Right lobe of liver (tissue), 6 donors: ENCODE measurements around the gene EFCAB14. TPM values are rescaled to one million over a fixed set of nuclear protein-coding genes. Genes with fewer than 3 reads are reported as not detected.

Experiments
- ATAC-seq, 4 donors: fragments of 200-7000 bp; cut with Tn5 transposase; one replicate each; pipeline ENCODE4 v1.9.1; 2020; ENCODE audit warnings: mild to moderate bottlenecking in 4 of 4, moderate library complexity in 4 of 4
- DNase-seq, 3 donors: peaks; one replicate each; pipeline ENCODE4 v3.0.0-alpha.2; 2020
- H3K27ac ChIP-seq, 3 donors: fragments of 200-600 bp; one replicate each; pipeline ENCODE4 v1.8.0; 2022
- H3K27me3 ChIP-seq, 2 donors: fragments of 200-600 bp; one replicate each; pipeline ENCODE4 v1.8.0; 2022
- H3K36me3 ChIP-seq, 4 donors: fragments of 200-600 bp; sonication (generic) in 1 of 4; one replicate each; pipeline versions ENCODE4 v1.5.1 to v1.8.0; 2017 to 2022; ENCODE audit warnings: control low read depth in 1 of 4
- H3K4me1 ChIP-seq, 4 donors: fragments of 200-600 bp; sonication (generic) in 1 of 4; one replicate each; pipeline versions ENCODE4 v1.5.1 to v1.8.0; 2017 to 2022; ENCODE audit warnings: control low read depth in 1 of 4
- H3K4me3 ChIP-seq, 3 donors: fragments of 200-600 bp; one replicate each; pipeline ENCODE4 v1.8.0; 2022
- H3K9me3 ChIP-seq, 4 donors: fragments of 200-600 bp; sonication (generic) in 1 of 4; one replicate each; pipeline versions ENCODE4 v1.5.1 to v1.8.0; 2017 to 2022; ENCODE audit warnings: control low read depth in 1 of 4
- POLR2A ChIP-seq: fragments of 450-650 bp; IDR thresholded peaks from one replicate; pipeline ENCODE4 v1.6.1; 2017; ENCODE audit warnings: antibody characterized with exemption, mild to moderate bottlenecking
- WGBS: methylation state at CpG from one replicate; pipeline ENCODE4 v1.1.6; 2018; ENCODE audit warnings: low coverage, low lambda C conversion rate; ENCODE audit not compliant: insufficient coverage; ENCODE audit errors: missing lambda C conversion rate; 5-methylcytosine and 5-hydroxymethylcytosine counted together
- intact Hi-C, 2 donors: fragments of 100-400 bp; cut with DNase I; formaldehyde crosslinking; loops; one replicate each; pipeline versions ENCODE4 v1.11.2 to v1.14.1; 2022
- total RNA-seq, 6 experiments: library from RNA; depleted of rRNA in 2 of 6; stranded (reverse); fragments of >200 nt in 2 of 6; fragmentation: NEBNext Ultra II Directional in 3 of 6; extraction: Animal tissue kit (Norgen Biotek cat#: 25700) in 3 of 6; gene quantifications; one replicate each; pipeline versions ENCODE4 v1.1.0 to v1.2.4, GENCODE V29; 2016 to 2023
- TF ChIP-seq, protein P1 (sequence below), 4 donors: fragments of 200-600 bp in 3 of 4; fragments of 450-650 bp in 1 of 4; IDR thresholded peaks; one replicate each; pipeline versions ENCODE4 v1.5.1 to v1.8.0; 2016 to 2022; ENCODE audit warnings: antibody characterized with exemption in 4 of 4, mild to moderate bottlenecking in 2 of 4
- donor health status: DM: no; HTN: yes; CAD: no.
- donor health status: DM: no; HTN: no; CAD: no.
- donor health status: DM: no; HTN: no; CAD: no.
- donor health status: DM: no; HTN: yes; CAD: no.
- donor health status: DM: no; HTN: yes; CAD: no.

Gene EFCAB14
- total RNA-seq, 6 experiments from 2014 or later, result 41.5 to 56.9 (median 43.5) TPM

DNA sequence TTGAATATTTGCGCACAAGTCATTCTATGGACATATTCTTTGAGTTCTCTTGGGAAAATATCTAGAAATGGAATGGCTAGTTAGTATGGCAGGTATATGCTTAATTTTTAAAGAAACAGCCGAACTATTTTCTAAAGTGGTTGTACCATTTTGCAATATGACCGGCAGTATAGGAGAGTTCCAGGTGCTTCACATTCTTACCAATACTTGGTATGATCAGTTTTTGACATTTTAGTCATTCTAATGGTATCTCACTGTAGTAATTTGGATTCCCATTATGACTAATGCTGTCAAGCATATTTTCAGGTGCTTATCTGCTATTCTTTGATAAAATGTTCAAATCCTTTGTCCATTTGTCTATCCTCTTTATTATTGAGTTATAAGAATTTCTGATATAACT is 71.3 kb downstream of the EFCAB14 start:
- peaks cover 0 to 11% (median 0%) of the 10 kb centered on the region in 4 donors for H3K36me3 ChIP-seq
- DNase-seq (no peak), ATAC-seq (no peak)
- no peak overlapping the region for H3K27ac ChIP-seq
- 100% methylated on average over 3 of the region's 3 CpGs for WGBS
- H3K9me3 ChIP-seq, result no peaks in the 10 kb centered on the region
- no peak for TF ChIP-seq POLR2A
- TF ChIP-seq, protein P1, sequence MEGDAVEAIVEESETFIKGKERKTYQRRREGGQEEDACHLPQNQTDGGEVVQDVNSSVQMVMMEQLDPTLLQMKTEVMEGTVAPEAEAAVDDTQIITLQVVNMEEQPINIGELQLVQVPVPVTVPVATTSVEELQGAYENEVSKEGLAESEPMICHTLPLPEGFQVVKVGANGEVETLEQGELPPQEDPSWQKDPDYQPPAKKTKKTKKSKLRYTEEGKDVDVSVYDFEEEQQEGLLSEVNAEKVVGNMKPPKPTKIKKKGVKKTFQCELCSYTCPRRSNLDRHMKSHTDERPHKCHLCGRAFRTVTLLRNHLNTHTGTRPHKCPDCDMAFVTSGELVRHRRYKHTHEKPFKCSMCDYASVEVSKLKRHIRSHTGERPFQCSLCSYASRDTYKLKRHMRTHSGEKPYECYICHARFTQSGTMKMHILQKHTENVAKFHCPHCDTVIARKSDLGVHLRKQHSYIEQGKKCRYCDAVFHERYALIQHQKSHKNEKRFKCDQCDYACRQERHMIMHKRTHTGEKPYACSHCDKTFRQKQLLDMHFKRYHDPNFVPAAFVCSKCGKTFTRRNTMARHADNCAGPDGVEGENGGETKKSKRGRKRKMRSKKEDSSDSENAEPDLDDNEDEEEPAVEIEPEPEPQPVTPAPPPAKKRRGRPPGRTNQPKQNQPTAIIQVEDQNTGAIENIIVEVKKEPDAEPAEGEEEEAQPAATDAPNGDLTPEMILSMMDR (IDR thresholded peaks at IDR 0.05), result no peak
- peaks cover 0 to 6% (median 0%) of the 10 kb centered on the region in 4 donors for H3K4me1 ChIP-seq
- intact Hi-C loops, result no loop called here
- H3K4me3 ChIP-seq, result no peak overlapping the region
- no peaks in the 10 kb centered on the region for H3K27me3 ChIP-seq

DNA sequence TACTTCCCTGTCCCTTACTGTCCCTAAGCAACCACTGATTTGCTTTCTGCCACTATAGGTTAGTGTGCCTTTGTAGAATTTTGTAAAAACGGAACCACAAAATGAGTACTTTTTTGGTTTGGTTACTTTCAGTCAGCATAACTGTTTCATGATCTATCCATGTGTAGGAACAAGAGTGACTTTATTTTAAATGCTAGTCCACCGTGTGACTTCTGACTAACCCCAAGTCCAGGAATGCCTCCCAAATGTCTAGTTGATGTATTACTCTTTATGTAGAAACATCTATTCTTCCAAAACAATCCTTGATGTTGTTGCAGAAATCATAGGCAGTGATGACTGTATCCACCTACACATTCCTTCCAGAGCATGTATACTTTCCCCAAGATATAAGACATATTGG is 72.1 kb downstream of the EFCAB14 start:
- H3K27me3 ChIP-seq, result no peaks in the 10 kb centered on the region
- no peak for DNase-seq
- H3K36me3 ChIP-seq, result peaks cover 0 to 4% (median 0%) of the 10 kb centered on the region in 4 donors
- no peak overlapping the region for H3K4me3 ChIP-seq
- 95% methylated on average over 2 of the region's 2 CpGs for WGBS
- intact Hi-C loops, result no loop called here
- no peak overlapping the region for H3K27ac ChIP-seq
- no peaks in the 10 kb centered on the region for H3K9me3 ChIP-seq
- no peak for ATAC-seq
- no peak for TF ChIP-seq POLR2A
- TF ChIP-seq, protein P1 (IDR thresholded peaks at IDR 0.05), result no peak
- peaks cover 0 to 6% (median 0%) of the 10 kb centered on the region in 4 donors for H3K4me1 ChIP-seq

DNA sequence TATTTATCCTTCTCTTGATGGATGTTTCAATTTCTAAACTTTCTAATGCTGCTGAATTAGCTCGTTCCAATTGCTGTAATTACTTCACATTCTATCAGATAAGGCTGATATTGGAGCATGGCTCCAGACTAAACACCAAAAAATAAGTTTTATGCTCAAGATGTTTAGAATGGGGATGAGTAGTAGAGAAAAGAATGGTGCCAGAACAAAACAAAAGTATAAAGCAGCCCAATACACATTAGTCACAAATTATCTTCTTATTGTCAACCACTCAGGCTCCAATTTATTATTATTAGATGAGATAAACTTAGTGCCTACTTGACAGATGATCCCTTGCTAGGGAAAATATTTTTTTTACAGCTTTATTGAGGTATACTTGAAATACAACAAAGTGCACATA is 72.6 kb downstream of the EFCAB14 start:
- ATAC-seq (no peak), DNase-seq (no peak)
- WGBS, result 84% methylated on average over 1 of the region's 1 CpG
- no peak for TF ChIP-seq POLR2A
- TF ChIP-seq, protein P1 (IDR thresholded peaks at IDR 0.05), result no peak
- intact Hi-C loops, result no loop called here
- no peaks in the 10 kb centered on the region for H3K9me3 ChIP-seq
- H3K4me1 ChIP-seq, result peaks cover 0 to 6% (median 0%) of the 10 kb centered on the region in 4 donors
- H3K27me3 ChIP-seq, result no peaks in the 10 kb centered on the region
- H3K36me3 ChIP-seq, result peaks cover 0 to 4% (median 0%) of the 10 kb centered on the region in 4 donors
- H3K27ac ChIP-seq, result no peak overlapping the region
- no peak overlapping the region for H3K4me3 ChIP-seq

DNA sequence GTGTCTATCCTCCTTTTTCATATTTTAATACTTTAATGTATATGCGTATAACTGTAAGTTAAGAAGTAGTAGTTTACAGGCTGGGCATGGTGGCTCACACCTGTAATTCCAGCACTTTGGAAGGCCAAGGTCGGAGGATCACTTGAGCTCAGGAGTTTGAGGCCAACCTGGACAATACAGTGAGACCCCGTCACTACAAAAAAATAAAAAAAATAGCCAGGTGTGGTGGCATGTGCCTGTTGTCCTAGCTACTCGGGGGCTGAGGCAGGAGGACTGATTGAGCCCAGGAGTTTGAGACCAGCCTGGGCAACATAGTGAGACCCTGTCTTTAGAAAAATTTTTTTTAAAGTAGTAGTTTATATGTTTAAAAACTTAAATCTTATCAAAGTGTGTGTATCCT is 73.1 kb downstream of the EFCAB14 start:
- no peak for TF ChIP-seq POLR2A
- TF ChIP-seq, protein P1 (IDR thresholded peaks at IDR 0.05), result no peak
- Histone ChIP-seq H3K4me1 (peaks cover 0 to 6% (median 0%) of the 10 kb centered on the region in 4 donors), H3K4me3 (no peak overlapping the region), H3K9me3 (no peaks in the 10 kb centered on the region), H3K27ac (no peak overlapping the region), H3K27me3 (no peaks in the 10 kb centered on the region), H3K36me3 (peaks cover 0 to 4% (median 0%) of the 10 kb centered on the region in 4 donors)
- no peak for DNase-seq
- WGBS, result 90% methylated on average over 3 of the region's 4 CpGs
- no peak for ATAC-seq
- intact Hi-C loops, result no loop called here

DNA sequence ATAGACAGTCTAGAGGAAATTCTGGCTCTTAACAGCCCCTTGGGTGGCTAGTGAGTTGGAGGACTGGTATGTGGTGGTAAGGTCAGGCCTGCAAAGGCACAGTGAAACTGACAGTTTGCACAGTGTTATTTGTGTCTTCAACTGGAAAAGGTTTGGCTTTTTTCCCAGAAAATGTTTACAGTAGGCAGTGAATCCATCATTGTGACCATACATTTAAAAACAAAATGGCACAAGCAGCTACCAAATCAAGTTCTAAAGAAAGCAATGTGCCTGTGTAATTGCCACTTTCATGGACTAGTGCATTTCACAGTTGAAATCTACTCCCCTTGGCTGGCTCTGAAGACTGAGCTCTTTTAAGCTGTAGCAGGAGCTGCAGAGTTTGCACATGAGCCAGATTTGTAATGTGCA is 75.5 kb downstream of the EFCAB14 start:
- Histone ChIP-seq H3K27me3 (no peaks in the 10 kb centered on the region), H3K4me3 (no peak overlapping the region), H3K9me3 (no peaks in the 10 kb centered on the region), H3K27ac (no peak overlapping the region), H3K36me3 (peaks cover 0 to 3% (median 0%) of the 10 kb centered on the region in 4 donors), H3K4me1 (peaks cover 0 to 6% (median 0%) of the 10 kb centered on the region in 4 donors)
- TF ChIP-seq, protein P1 (IDR thresholded peaks at IDR 0.05), result no peak
- no peak for TF ChIP-seq POLR2A
- DNase-seq, result no peak
- intact Hi-C loops, result no loop called here
- peak; percentile 82 to 93 (median 84) for ATAC-seq
